Measurements from ENCODE around the gene N4BP2. TPM values are rescaled to one million over a fixed set of nuclear protein-coding genes. Genes with fewer than 3 reads are reported as not detected.

The N4BP2 gene
- total RNA-seq, 1 donor from 2014 or later, result 8.1 TPM

Other genes starting within 250 kb of the N4BP2 start
- 49.7 TPM for gene PDS5A, start 78.9 kb upstream of the N4BP2 start, total RNA-seq
- gene RHOH, start 140.2 kb downstream of the N4BP2 start, total RNA-seq, result 1.2 TPM

Data from esophagus mucosa (tissue), 1 donor.